Liver (tissue), 9 donors: ENCODE results near the gene FAM53B. TPM values are rescaled to one million over a fixed set of nuclear protein-coding genes. Genes with fewer than 3 reads are reported as not detected.

ENCODE experiments used
- DNase-seq: peaks from one replicate; pipeline ENCODE4 v3.0.0-alpha.2; 2017; ENCODE audit warnings: low spot score
- H3K27ac ChIP-seq, 2 donors: one replicate each; pipeline ENCODE4 v1.7.0; 2013; ENCODE audit warnings: inconsistent platforms in 2 of 2, low read length in 2 of 2, control low read depth in 1 of 2, low read depth in 1 of 2, mild to moderate bottlenecking in 1 of 2
- H3K27me3 ChIP-seq, 4 donors: one replicate each; pipeline versions ENCODE4 v1.6.1 to v1.7.0; 2013; ENCODE audit warnings: low read length in 3 of 4, inconsistent platforms in 1 of 4, mild to moderate bottlenecking in 1 of 4, moderate library complexity in 1 of 4; ENCODE audit not compliant: control insufficient read depth in 4 of 4, insufficient read depth in 4 of 4
- H3K36me3 ChIP-seq, 4 donors: one replicate each; pipeline versions ENCODE4 v1.6.1 to v1.7.0; 2013; ENCODE audit warnings: low read length in 3 of 4, mild to moderate bottlenecking in 3 of 4, low read depth in 1 of 4, moderate library complexity in 1 of 4; ENCODE audit not compliant: control insufficient read depth in 4 of 4, insufficient read depth in 3 of 4
- H3K4me1 ChIP-seq, 4 donors: one replicate each; pipeline versions ENCODE4 v1.6.1 to v1.7.0; 2013; ENCODE audit warnings: low read length in 3 of 4, mild to moderate bottlenecking in 3 of 4, moderate library complexity in 1 of 4; ENCODE audit not compliant: control insufficient read depth in 4 of 4, insufficient read depth in 4 of 4
- H3K4me3 ChIP-seq, 3 donors: one replicate each; pipeline versions ENCODE4 v1.6.1 to v1.7.0; 2013; ENCODE audit warnings: low read length in 3 of 3, control low read depth in 1 of 3, low read depth in 1 of 3, mild to moderate bottlenecking in 1 of 3
- H3K9ac ChIP-seq, 2 donors: one replicate each; pipeline ENCODE4 v1.7.0; 2013; ENCODE audit warnings: low read length in 2 of 2, mild to moderate bottlenecking in 2 of 2, moderate library complexity in 2 of 2, control low read depth in 1 of 2, low read depth in 1 of 2
- H3K9me3 ChIP-seq, 4 donors: one replicate each; pipeline versions ENCODE4 v1.6.1 to v1.7.0; 2013; ENCODE audit warnings: low read length in 3 of 4; ENCODE audit not compliant: control insufficient read depth in 4 of 4
- CTCF ChIP-seq: fragments of 150-350 bp; IDR thresholded peaks from 2 replicates; pipeline ENCODE4 v1.5.1; 2017; ENCODE audit warnings: improper control_type of control experiment, low read depth, low read length; ENCODE audit not compliant: missing input control
- EGR1 ChIP-seq, 2 donors: IDR thresholded peaks; 2 replicates each; pipeline ENCODE4 v1.6.1; 2016 to 2018; ENCODE audit warnings: antibody characterized with exemption in 2 of 2, low read depth in 2 of 2
- FOXA1 ChIP-seq: IDR thresholded peaks from 2 replicates; pipeline ENCODE4 v1.6.1; 2016; ENCODE audit warnings: antibody characterized with exemption
- FOXA2 ChIP-seq: IDR thresholded peaks from 2 replicates; pipeline ENCODE4 v1.6.1; 2016; ENCODE audit warnings: antibody characterized with exemption
- GABPA ChIP-seq, 2 donors: IDR thresholded peaks in 1 of 2; conservative IDR thresholded peaks in 1 of 2; 2 replicates each; pipeline ENCODE4 v1.6.1; 2016; ENCODE audit warnings: antibody characterized with exemption in 2 of 2, mild to moderate bottlenecking in 1 of 2, moderate library complexity in 1 of 2
- HNF4A ChIP-seq, 2 donors: conservative IDR thresholded peaks; 2 replicates each; pipeline ENCODE4 v1.6.1; 2016; ENCODE audit warnings: antibody characterized with exemption in 2 of 2, mild to moderate bottlenecking in 2 of 2
- HNF4G ChIP-seq: IDR thresholded peaks from 2 replicates; pipeline ENCODE4 v1.6.1; 2016; ENCODE audit warnings: antibody characterized with exemption
- JUND ChIP-seq, 2 donors: IDR thresholded peaks; 2 replicates each; pipeline ENCODE4 v1.6.1; 2016; ENCODE audit warnings: antibody characterized with exemption in 2 of 2
- NR2F2 ChIP-seq: IDR thresholded peaks from 2 replicates; pipeline ENCODE4 v1.6.1; 2016; ENCODE audit warnings: antibody characterized with exemption
- RAD21 ChIP-seq, 2 donors: IDR thresholded peaks; 2 replicates each; pipeline ENCODE4 v1.6.1; 2016; ENCODE audit warnings: antibody characterized with exemption in 2 of 2, mild to moderate bottlenecking in 2 of 2
- REST ChIP-seq: IDR thresholded peaks from 2 replicates; pipeline ENCODE4 v1.6.1; 2016; ENCODE audit warnings: antibody characterized with exemption, mild to moderate bottlenecking
- RXRA ChIP-seq, 2 donors: IDR thresholded peaks; 2 replicates each; pipeline ENCODE4 v1.6.1; 2017 to 2018; ENCODE audit warnings: antibody characterized with exemption in 2 of 2, mild to moderate bottlenecking in 1 of 2
- SP1 ChIP-seq: IDR thresholded peaks from 2 replicates; pipeline ENCODE4 v1.6.1; 2018; ENCODE audit warnings: antibody characterized with exemption, mild to moderate bottlenecking
- TAF1 ChIP-seq: conservative IDR thresholded peaks from 2 replicates; pipeline ENCODE4 v1.6.1; 2016; ENCODE audit warnings: antibody characterized with exemption, mild to moderate bottlenecking
- YY1 ChIP-seq: IDR thresholded peaks from 2 replicates; pipeline ENCODE4 v1.6.1; 2016; ENCODE audit warnings: antibody characterized with exemption, mild to moderate bottlenecking
- ZBTB33 ChIP-seq: IDR thresholded peaks from 2 replicates; pipeline ENCODE4 v1.6.1; 2016; ENCODE audit warnings: antibody characterized with exemption
- WGBS: extraction: QIAGEN DNeasy Blood & Tissue Kit; methylation state at CpG from one replicate; pipeline ENCODE4 v1.1.7; 2013; 5-methylcytosine and 5-hydroxymethylcytosine counted together
- polyA plus RNA-seq, 2 donors: library from polyadenylated mRNA; stranded (reverse) in 1 of 2; unstranded in 1 of 2; fragments of 200-250 nt in 1 of 2; fragments of >200 nt in 1 of 2; fragmentation: Nextera tagmentation in 1 of 2; extraction: Ambion mirVana in 1 of 2; gene quantifications; one replicate each; pipeline versions ENCODE4 v1.2.1 to v1.2.3, GENCODE V29; 2013 to 2015
- total RNA-seq, 2 donors: library from RNA; depleted of rRNA; stranded (reverse); fragments of >200 nt; gene quantifications; one replicate each; pipeline ENCODE4 v1.2.3, GENCODE V29; 2014
- TF ChIP-seq, protein P1 (sequence below): IDR thresholded peaks from 2 replicates; pipeline ENCODE4 v1.6.1; 2016; ENCODE audit warnings: antibody characterized with exemption
- TF ChIP-seq, protein P2 (sequence below): IDR thresholded peaks from 2 replicates; pipeline ENCODE4 v1.6.1; 2016; ENCODE audit warnings: antibody characterized with exemption
- donor health status: healthy.
- donor health status: healthy.
- donor health status: healthy.
- donor health status: healthy.
- donor health status: healthy.

FAM53B gene
- total and polyA plus RNA-seq, 4 donors: 1.1 to 24.0 (median 6.3) TPM

DNA sequence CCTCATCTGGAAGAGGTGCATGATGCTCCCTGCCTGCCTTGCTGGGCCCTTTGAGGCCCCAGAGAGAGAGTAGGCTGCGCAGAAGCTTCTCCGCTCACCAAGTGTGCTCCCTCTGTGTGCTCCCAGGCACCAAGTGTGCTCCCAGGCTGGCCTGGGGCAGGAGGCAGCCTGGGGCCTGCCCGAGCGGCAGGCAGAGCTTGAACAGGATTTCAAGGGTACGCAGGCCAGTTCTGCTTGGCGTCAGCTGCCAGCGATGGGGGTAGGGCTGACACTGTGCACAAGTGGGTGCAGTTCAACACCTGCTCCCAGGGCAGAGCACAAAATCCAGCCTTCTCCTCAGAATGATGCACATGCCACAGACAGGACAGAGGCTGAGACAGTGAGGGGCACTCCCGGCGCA lies 119.7 kb downstream of the FAM53B start:
- Histone ChIP-seq H3K9me3 (no peaks in the 10 kb centered on the region), H3K36me3 (no peaks in the 10 kb centered on the region), H3K27ac (no peak overlapping the region), H3K4me3 (no peak overlapping the region), H3K27me3 (no peaks in the 10 kb centered on the region), H3K9ac (no peak overlapping the region), H3K4me1 (peaks cover 0 to 9% (median under 1%) of the 10 kb centered on the region in 4 donors)
- 97% methylated on average over 9 of the region's 9 CpGs for WGBS
- TF ChIP-seq, protein P1, sequence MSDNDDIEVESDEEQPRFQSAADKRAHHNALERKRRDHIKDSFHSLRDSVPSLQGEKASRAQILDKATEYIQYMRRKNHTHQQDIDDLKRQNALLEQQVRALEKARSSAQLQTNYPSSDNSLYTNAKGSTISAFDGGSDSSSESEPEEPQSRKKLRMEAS: no peak
- no peak for TF ChIP-seq REST
- no peak for TF ChIP-seq EGR1 (IDR thresholded peaks at IDR 0.05; ENCODE audit: low read depth in 2 of 2)
- TF ChIP-seq NR2F2: no peak
- TF ChIP-seq YY1: no peak
- TF ChIP-seq GABPA (IDR thresholded peaks at IDR 0.05 in 1 of 2, conservative IDR thresholded peaks at IDR 0.05 in 1 of 2): no peak
- no peak for TF ChIP-seq RAD21 (IDR thresholded peaks at IDR 0.05)
- no peak for TF ChIP-seq FOXA2
- TF ChIP-seq JUND (IDR thresholded peaks at IDR 0.05): no peak
- no peak for TF ChIP-seq SP1
- TF ChIP-seq TAF1: no peak
- no peak for TF ChIP-seq RXRA (IDR thresholded peaks at IDR 0.05)
- TF ChIP-seq, protein P2, sequence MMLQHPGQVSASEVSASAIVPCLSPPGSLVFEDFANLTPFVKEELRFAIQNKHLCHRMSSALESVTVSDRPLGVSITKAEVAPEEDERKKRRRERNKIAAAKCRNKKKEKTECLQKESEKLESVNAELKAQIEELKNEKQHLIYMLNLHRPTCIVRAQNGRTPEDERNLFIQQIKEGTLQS: no peak
- no peak for TF ChIP-seq CTCF
- no peak for TF ChIP-seq ZBTB33
- no peak for TF ChIP-seq FOXA1
- no peak for TF ChIP-seq HNF4G
- TF ChIP-seq HNF4A (conservative IDR thresholded peaks at IDR 0.05): no peak
- no peak for DNase-seq
